ENCODE results near the gene KRT82. TPM values are rescaled to one million over a fixed set of nuclear protein-coding genes. Genes with fewer than 3 reads are reported as not detected.
A peak's percentile ranks its signal among the peaks of the same experiment; 100 is the strongest.

Gene KRT82
- total and polyA plus RNA-seq, 11 donors = not detected

- no peak for DNase-seq
Observed at GRCh38 chr12:52394836-52395405, 11.2 kb downstream of the KRT82 start.

DNA sequence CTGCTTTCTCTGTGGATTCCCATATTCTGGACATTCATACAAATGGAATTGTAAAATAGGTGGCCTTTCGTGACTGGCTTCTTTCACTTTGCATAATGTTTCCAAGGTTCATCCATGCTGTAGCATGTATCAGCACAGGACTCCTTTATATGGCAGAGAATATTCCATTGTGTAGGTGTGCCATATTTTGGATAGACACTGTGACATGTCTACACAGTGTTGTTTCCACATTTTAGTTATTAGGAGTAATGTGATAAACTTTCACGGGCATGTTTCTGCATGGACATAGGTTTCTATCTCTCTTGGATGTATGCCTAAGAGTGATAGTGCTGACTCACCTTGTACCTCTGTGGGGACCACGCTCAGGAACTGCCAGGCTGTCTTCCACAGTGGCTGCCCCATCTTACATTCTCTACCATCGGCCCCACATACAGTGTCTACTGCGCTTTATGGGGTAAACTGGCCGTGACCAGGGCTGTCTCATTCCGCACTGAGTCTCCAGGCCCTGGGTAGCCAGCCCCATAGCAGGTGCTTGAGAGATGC, 13.6 kb downstream of the KRT82 start:
- Histone ChIP-seq H3K27ac (no peak overlapping the region), H3K4me1 (peaks cover 0 to 14% (median 0%) of the 10 kb centered on the region in 12 donors), H3K36me3 (no peaks in the 10 kb centered on the region), H3K4me3 (no peak overlapping the region), H3K27me3 (peaks cover 0 to 7% (median 0%) of the 10 kb centered on the region in 9 donors), H3K9me3 (no peaks in the 10 kb centered on the region)
- WGBS, 4 donors = 88 to 90% (median 90%) methylated on average over 7 of the region's 7 CpGs
- DNase-seq (no peak), ATAC-seq (no peak)
- intact Hi-C loops (cut with DNase I) = loop anchor here in 2 of 10 donors (5.0 kb wide), 1 partner anchor 115 kb away; no protein-coding TSS in a partner anchor
- TF ChIP-seq POLR2A (IDR thresholded peaks at IDR 0.05) (no peak), CTCF (IDR thresholded peaks at IDR 0.05) (no peak)

More at GRCh38 chr12:52394836-52395405, 11.2 kb downstream of the KRT82 start:
- Histone ChIP-seq H3K27ac (no peak overlapping the region), H3K4me1 (peaks cover 0 to 12% (median 0%) of the 10 kb centered on the region in 12 donors), H3K4me3 (no peak overlapping the region), H3K9me3 (no peaks in the 10 kb centered on the region), H3K36me3 (no peaks in the 10 kb centered on the region), H3K27me3 (peaks cover 0 to 16% (median 0%) of the 10 kb centered on the region in 9 donors)
- no peak for ATAC-seq
- 77 to 87% (median 81%) methylated on average over 10 to 13 of the region's 13 CpGs for WGBS, 4 donors
- TF ChIP-seq POLR2A (IDR thresholded peaks at IDR 0.05) (no peak), CTCF (IDR thresholded peaks at IDR 0.05) (no peak)
- intact Hi-C loops (cut with DNase I) = loop anchor here in 2 of 10 donors (5.0 kb wide), 1 partner anchor 112 kb away; no protein-coding TSS in a partner anchor

DNA sequence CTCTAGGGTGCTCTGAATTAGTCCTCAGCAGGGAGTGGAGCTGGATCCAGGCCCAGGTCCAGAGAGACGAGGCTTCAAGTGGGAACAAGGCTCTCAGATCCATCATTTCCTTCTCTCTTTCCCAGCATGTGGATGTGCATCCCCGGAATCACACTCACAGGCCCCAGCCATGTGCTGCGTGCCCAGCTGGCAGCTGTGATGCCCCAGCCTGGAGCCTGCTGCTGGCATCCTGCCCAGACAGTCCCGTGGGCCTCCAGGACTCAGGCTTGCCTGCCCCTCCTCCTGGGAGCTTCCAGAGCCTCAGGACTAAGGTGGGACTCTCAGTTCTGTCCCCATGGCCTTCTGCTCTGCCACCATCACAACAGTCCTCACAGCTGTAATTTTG, 14.5 kb downstream of the KRT82 start:
- DNase-seq = peak; percentile 68 to 90 (median 77)
- no peaks in the 10 kb centered on the region for H3K36me3 ChIP-seq
- H3K4me1 ChIP-seq = peaks cover 0 to 14% (median 0%) of the 10 kb centered on the region in 12 donors
- H3K27me3 ChIP-seq = peaks cover 0 to 7% (median 0%) of the 10 kb centered on the region in 9 donors
- TF ChIP-seq POLR2A (IDR thresholded peaks at IDR 0.05) = no peak
- TF ChIP-seq CTCF (IDR thresholded peaks at IDR 0.05) = no peak
- 5 to 22% (median 14%) methylated on average over 3 to 4 of the region's 4 CpGs for WGBS, 4 donors
- H3K27ac ChIP-seq = no peak overlapping the region
- H3K9me3 ChIP-seq = no peaks in the 10 kb centered on the region
- peak; percentile 79 to 95 (median 92) for ATAC-seq
- intact Hi-C loops (cut with DNase I) = loop anchor here in 2 of 10 donors (5.0 kb wide), 1 partner anchor 116 kb away; no protein-coding TSS in a partner anchor
- no peak overlapping the region for H3K4me3 ChIP-seq
